HepG2 (cell line): Measurements from ENCODE around the gene RBBP8NL. TPM values are rescaled to one million over a fixed set of nuclear protein-coding genes. Genes with fewer than 3 reads are reported as not detected.

Experiments used
- ARID3A ChIP-seq: IDR thresholded peaks from 2 replicates; pipeline ENCODE4 v1.6.1; 2012; ENCODE audit warnings: low read depth, low read length, improper control_type of control experiment
- CENPBD1 ChIP-seq: sonication (generic); formaldehyde crosslinking; IDR thresholded peaks from 2 replicates; pipeline ENCODE4 v1.8.0; 2022; ENCODE audit warnings: missing genetic modification reagents, low read depth, mild to moderate bottlenecking, borderline replicate concordance
- IRF1 ChIP-seq: sonication (generic); formaldehyde crosslinking; IDR thresholded peaks from 2 replicates; pipeline ENCODE4 v1.4.0; 2020; ENCODE audit warnings: low read depth, mild to moderate bottlenecking, missing genetic modification reagents
- IRF2 ChIP-seq: IDR thresholded peaks from 2 replicates; pipeline ENCODE4 v1.6.1; 2018; ENCODE audit warnings: missing genetic modification reagents, missing compliant biosample characterization
- JUN ChIP-seq: sonication (generic); formaldehyde crosslinking; IDR thresholded peaks from 2 replicates; pipeline ENCODE4 v1.4.0; 2020; ENCODE audit warnings: mild to moderate bottlenecking, missing genetic modification reagents
- RERE ChIP-seq: IDR thresholded peaks from 2 replicates; pipeline ENCODE4 v1.6.1; 2016; ENCODE audit warnings: low read depth, missing genetic modification reagents, missing compliant biosample characterization
- SSRP1 ChIP-seq: IDR thresholded peaks from 2 replicates; pipeline ENCODE4 v1.6.1; 2016; ENCODE audit warnings: control low read depth
- ZBTB44 ChIP-seq: sonication (generic); formaldehyde crosslinking; IDR thresholded peaks from 2 replicates; pipeline ENCODE4 v1.4.0; 2020; ENCODE audit warnings: missing genetic modification reagents
- ZFP36L2 ChIP-seq: sonication (generic); formaldehyde crosslinking; IDR thresholded peaks from 2 replicates; pipeline ENCODE4 v1.4.0; 2020; ENCODE audit warnings: missing genetic modification reagents
- ZFP91 ChIP-seq: sonication (generic); formaldehyde crosslinking; IDR thresholded peaks from 2 replicates; pipeline ENCODE4 v1.9.0; 2022; ENCODE audit warnings: missing genetic modification reagents, mild to moderate bottlenecking, borderline replicate concordance
- ZNF333 ChIP-seq: sonication (generic); formaldehyde crosslinking; IDR thresholded peaks from 2 replicates; pipeline ENCODE4 v1.4.0; 2020; ENCODE audit warnings: mild to moderate bottlenecking, missing genetic modification reagents, borderline replicate concordance
- ZNF574 ChIP-seq: sonication (generic); formaldehyde crosslinking; IDR thresholded peaks from 2 replicates; pipeline ENCODE4 v1.4.0; 2020; ENCODE audit warnings: missing genetic modification reagents
- polyA plus RNA-seq, 8 experiments: library from polyadenylated mRNA; depleted of rRNA in 3 of 8; stranded (reverse) in 7 of 8; unstranded in 1 of 8; fragments of >200 nt; fragmentation: Illumina TruSeq in 4 of 8; extraction: Trizol in 4 of 8; gene quantifications; 2 replicates each; pipeline versions ENCODE4 v1.2.1 to v1.2.3, GENCODE V29; 2011 to 2016; ENCODE audit warnings: low read depth in 4 of 8, missing spikeins in 1 of 8, mixed read lengths in 1 of 8; ENCODE audit not compliant: insufficient read depth in 1 of 8
- total RNA-seq, 5 experiments: library from RNA; depleted of rRNA; stranded (reverse); fragments of >200 nt; fragmentation: Illumina TruSeq; extraction: Trizol; gene quantifications; 2 replicates each; pipeline ENCODE4 v1.2.3, GENCODE V29; 2016; ENCODE audit warnings: low read depth in 1 of 5

RBBP8NL gene
- total and polyA plus RNA-seq, 2 of the 13 experiments (the other 11 are each of a cell fraction or from before 2014, with no cell fraction given): 0.69 to 0.86 TPM

- no peak for TF ChIP-seq RERE
- no peak for TF ChIP-seq SSRP1 (CRISPR knock-in tag)
- 0 out of 2 replicates have a peak, but pooled peaks have one; percentile 1 for TF ChIP-seq IRF2
- no peak for TF ChIP-seq IRF1 (CRISPR knock-in tag)
- no peak for TF ChIP-seq JUN
- no peak for TF ChIP-seq CENPBD1 (CRISPR knock-in tag)
- peak; percentile 88; the same call in 1 of the 2 replicates for TF ChIP-seq ZNF333 (CRISPR knock-in tag)
- no peak; the same call in 1 of the 2 replicates for TF ChIP-seq ZFP91
- TF ChIP-seq ARID3A: no peak
- TF ChIP-seq ZFP36L2 (CRISPR knock-in tag): no peak
- TF ChIP-seq ZNF574: peak; percentile 58; the same call in 1 of the 2 replicates
- TF ChIP-seq ZBTB44 (CRISPR knock-in tag): 0 out of 2 replicates have a peak, but pooled peaks have one; percentile 23
Observed at GRCh38 chr20:62366370-62367135, 60.8 kb downstream of the RBBP8NL start (continued).
